Ishikawa (cell line): ENCODE data around the gene CNOT1.

Source experiments
- CREB1 ChIP-seq: IDR thresholded peaks from 2 replicates; pipeline ENCODE4 v1.6.1; 2012; ENCODE audit warnings: low read depth
- EGR1 ChIP-seq: IDR thresholded peaks from 2 replicates; pipeline ENCODE4 v1.6.1; 2012
- EP300 ChIP-seq: IDR thresholded peaks from 2 replicates; pipeline ENCODE4 v1.6.1; 2012; ENCODE audit warnings: borderline replicate concordance
- FOXM1 ChIP-seq: IDR thresholded peaks from 2 replicates; pipeline ENCODE4 v1.6.1; 2012; ENCODE audit warnings: low read depth, borderline replicate concordance
- TAF1 ChIP-seq: IDR thresholded peaks from 2 replicates; pipeline ENCODE4 v1.6.1; 2012; ENCODE audit warnings: low read depth, mild to moderate bottlenecking
- TCF12 ChIP-seq: IDR thresholded peaks from 2 replicates; pipeline ENCODE4 v1.6.1; 2012; ENCODE audit warnings: low read depth
- TEAD4 ChIP-seq: IDR thresholded peaks from 2 replicates; pipeline ENCODE4 v1.6.1; 2012
- YY1 ChIP-seq: IDR thresholded peaks from 2 replicates; pipeline ENCODE4 v1.6.1; 2012; ENCODE audit warnings: low read depth
- ZBTB7A ChIP-seq: IDR thresholded peaks from 2 replicates; pipeline ENCODE4 v1.6.1; 2012; ENCODE audit warnings: low read depth
- TF ChIP-seq, protein P1 (sequence below): IDR thresholded peaks from 2 replicates; pipeline ENCODE4 v1.6.1; 2012; ENCODE audit warnings: low read depth, mild to moderate bottlenecking

DNA sequence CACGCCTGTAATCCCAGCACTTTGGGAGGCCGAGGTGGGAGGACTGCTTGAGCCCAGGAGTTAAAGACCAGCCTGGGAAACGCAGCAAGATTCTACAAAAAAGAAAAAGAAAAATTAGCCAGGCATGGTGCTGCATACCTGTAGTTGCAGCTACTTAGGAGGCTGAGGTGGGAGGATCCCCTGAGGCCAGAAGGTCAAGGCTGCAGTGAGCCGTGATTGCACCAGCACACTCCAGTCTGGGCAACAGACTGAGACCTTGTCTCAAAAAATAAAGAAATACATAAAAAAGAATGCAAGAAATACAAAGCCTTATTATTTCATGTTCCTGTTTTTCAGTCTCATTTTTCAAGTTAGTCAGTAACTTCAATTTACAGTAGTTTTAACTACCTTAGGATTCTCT is 5.9 kb upstream of the CNOT1 start:
- TF ChIP-seq FOXM1: no peak
- TF ChIP-seq TCF12: no peak
- no peak for TF ChIP-seq ZBTB7A
- no peak for TF ChIP-seq EP300
- no peak for TF ChIP-seq TEAD4
- no peak for TF ChIP-seq EGR1
- TF ChIP-seq, protein P1, sequence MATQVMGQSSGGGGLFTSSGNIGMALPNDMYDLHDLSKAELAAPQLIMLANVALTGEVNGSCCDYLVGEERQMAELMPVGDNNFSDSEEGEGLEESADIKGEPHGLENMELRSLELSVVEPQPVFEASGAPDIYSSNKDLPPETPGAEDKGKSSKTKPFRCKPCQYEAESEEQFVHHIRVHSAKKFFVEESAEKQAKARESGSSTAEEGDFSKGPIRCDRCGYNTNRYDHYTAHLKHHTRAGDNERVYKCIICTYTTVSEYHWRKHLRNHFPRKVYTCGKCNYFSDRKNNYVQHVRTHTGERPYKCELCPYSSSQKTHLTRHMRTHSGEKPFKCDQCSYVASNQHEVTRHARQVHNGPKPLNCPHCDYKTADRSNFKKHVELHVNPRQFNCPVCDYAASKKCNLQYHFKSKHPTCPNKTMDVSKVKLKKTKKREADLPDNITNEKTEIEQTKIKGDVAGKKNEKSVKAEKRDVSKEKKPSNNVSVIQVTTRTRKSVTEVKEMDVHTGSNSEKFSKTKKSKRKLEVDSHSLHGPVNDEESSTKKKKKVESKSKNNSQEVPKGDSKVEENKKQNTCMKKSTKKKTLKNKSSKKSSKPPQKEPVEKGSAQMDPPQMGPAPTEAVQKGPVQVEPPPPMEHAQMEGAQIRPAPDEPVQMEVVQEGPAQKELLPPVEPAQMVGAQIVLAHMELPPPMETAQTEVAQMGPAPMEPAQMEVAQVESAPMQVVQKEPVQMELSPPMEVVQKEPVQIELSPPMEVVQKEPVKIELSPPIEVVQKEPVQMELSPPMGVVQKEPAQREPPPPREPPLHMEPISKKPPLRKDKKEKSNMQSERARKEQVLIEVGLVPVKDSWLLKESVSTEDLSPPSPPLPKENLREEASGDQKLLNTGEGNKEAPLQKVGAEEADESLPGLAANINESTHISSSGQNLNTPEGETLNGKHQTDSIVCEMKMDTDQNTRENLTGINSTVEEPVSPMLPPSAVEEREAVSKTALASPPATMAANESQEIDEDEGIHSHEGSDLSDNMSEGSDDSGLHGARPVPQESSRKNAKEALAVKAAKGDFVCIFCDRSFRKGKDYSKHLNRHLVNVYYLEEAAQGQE: no peak
- TF ChIP-seq CREB1: no peak
- TF ChIP-seq TAF1: no peak
- no peak for TF ChIP-seq YY1
